Ascending aorta (tissue), 2 donors: ENCODE results near the gene DLGAP3. TPM values are rescaled to one million over a fixed set of nuclear protein-coding genes. Genes with fewer than 3 reads are reported as not detected.

Source experiments
- DNase-seq, 2 donors: peaks; one replicate each; pipeline ENCODE4 v3.0.0-alpha.2; 2019; ENCODE audit warnings: low spot score in 2 of 2
- H3K27ac ChIP-seq, 2 donors: fragments of 200-600 bp; sonication (generic); one replicate each; pipeline ENCODE4 v1.5.1; 2016 to 2017; ENCODE audit warnings: mild to moderate bottlenecking in 1 of 2
- H3K27me3 ChIP-seq: fragments of 200-600 bp; sonication (generic); one replicate; pipeline ENCODE4 v1.5.1; 2017
- H3K36me3 ChIP-seq, 2 donors: fragments of 200-600 bp; sonication (generic); one replicate each; pipeline ENCODE4 v1.5.1; 2016
- H3K4me1 ChIP-seq, 2 donors: fragments of 200-600 bp; sonication (generic); one replicate each; pipeline ENCODE4 v1.5.1; 2016 to 2017; ENCODE audit warnings: mild to moderate bottlenecking in 1 of 2
- H3K4me3 ChIP-seq, 2 donors: fragments of 200-600 bp; sonication (generic); one replicate each; pipeline ENCODE4 v1.5.1; 2016 to 2017; ENCODE audit warnings: mild to moderate bottlenecking in 1 of 2
- H3K9me3 ChIP-seq, 2 donors: fragments of 200-600 bp; sonication (generic); one replicate each; pipeline ENCODE4 v1.5.1; 2016
- intact Hi-C: fragments of 100-400 bp; cut with DNase I; formaldehyde crosslinking; loops from one replicate; pipeline ENCODE4 v1.15.1; 2023
- total RNA-seq: library from RNA; depleted of rRNA; stranded (reverse); fragments of >200 nt; gene quantifications from one replicate; pipeline ENCODE4 v1.1.0, GENCODE V29; 2016
- TF ChIP-seq, protein P1 (sequence below), 3 experiments: fragments of 200-600 bp in 2 of 3; fragments of 450-650 bp in 1 of 3; sonication (generic) in 2 of 3; IDR thresholded peaks; one replicate each; pipeline ENCODE4 v1.5.1; 2016 to 2019; ENCODE audit warnings: antibody characterized with exemption in 3 of 3, mild to moderate bottlenecking in 1 of 3, moderate library complexity in 1 of 3

The DLGAP3 gene
- total RNA-seq, 1 donor from 2014 or later, result not detected

- intact Hi-C loops, result no loop called here
- TF ChIP-seq, protein P1, sequence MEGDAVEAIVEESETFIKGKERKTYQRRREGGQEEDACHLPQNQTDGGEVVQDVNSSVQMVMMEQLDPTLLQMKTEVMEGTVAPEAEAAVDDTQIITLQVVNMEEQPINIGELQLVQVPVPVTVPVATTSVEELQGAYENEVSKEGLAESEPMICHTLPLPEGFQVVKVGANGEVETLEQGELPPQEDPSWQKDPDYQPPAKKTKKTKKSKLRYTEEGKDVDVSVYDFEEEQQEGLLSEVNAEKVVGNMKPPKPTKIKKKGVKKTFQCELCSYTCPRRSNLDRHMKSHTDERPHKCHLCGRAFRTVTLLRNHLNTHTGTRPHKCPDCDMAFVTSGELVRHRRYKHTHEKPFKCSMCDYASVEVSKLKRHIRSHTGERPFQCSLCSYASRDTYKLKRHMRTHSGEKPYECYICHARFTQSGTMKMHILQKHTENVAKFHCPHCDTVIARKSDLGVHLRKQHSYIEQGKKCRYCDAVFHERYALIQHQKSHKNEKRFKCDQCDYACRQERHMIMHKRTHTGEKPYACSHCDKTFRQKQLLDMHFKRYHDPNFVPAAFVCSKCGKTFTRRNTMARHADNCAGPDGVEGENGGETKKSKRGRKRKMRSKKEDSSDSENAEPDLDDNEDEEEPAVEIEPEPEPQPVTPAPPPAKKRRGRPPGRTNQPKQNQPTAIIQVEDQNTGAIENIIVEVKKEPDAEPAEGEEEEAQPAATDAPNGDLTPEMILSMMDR (IDR thresholded peaks at IDR 0.05), result no peak
- Histone ChIP-seq H3K27me3 (no peaks in the 10 kb centered on the region), H3K4me1 (peaks cover 0 to 27% of the 10 kb centered on the region in 2 donors), H3K36me3 (no peaks in the 10 kb centered on the region), H3K27ac (peak overlapping the region; percentile 50 to 59), H3K9me3 (peaks cover 0 to 9% of the 10 kb centered on the region in 2 donors), H3K4me3 (no peak overlapping the region)
- DNase-seq, result no peak
Observed at GRCh38 chr1:34816332-34816731, 113.1 kb downstream of the DLGAP3 start.

Other genes with a start within 250 kb of the DLGAP3 start
- not detected for gene GJB5, start 174.6 kb downstream of the DLGAP3 start, total RNA-seq
- not detected for gene GJB4, start 169.9 kb downstream of the DLGAP3 start, total RNA-seq
- not detected for gene GJB3, start 148.4 kb downstream of the DLGAP3 start, total RNA-seq
- 190 TPM for gene GJA4, start 136.7 kb downstream of the DLGAP3 start, total RNA-seq
- gene SMIM12, start 69.9 kb downstream of the DLGAP3 start, total RNA-seq, result 23.2 TPM
- gene TMEM35B, start 55.7 kb upstream of the DLGAP3 start, total RNA-seq, result 16.1 TPM
- gene ZMYM6, start 102.3 kb upstream of the DLGAP3 start, total RNA-seq, result 2.6 TPM
- gene ZMYM1, start 149.7 kb upstream of the DLGAP3 start, total RNA-seq, result 4.6 TPM